Ascending aorta (tissue), 2 donors: ENCODE results near the gene TM4SF20. TPM values are rescaled to one million over a fixed set of nuclear protein-coding genes. Genes with fewer than 3 reads are reported as not detected.
"Not testable (repeated sequence)": the region's sequence is repeated elsewhere in the genome, so short reads cannot be mapped to it uniquely, and the experiment has no call there.

Experiments
- DNase-seq, 2 donors: peaks; one replicate each; pipeline ENCODE4 v3.0.0-alpha.2; 2019; ENCODE audit warnings: low spot score in 2 of 2
- H3K27ac ChIP-seq, 2 donors: fragments of 200-600 bp; sonication (generic); one replicate each; pipeline ENCODE4 v1.5.1; 2016 to 2017; ENCODE audit warnings: mild to moderate bottlenecking in 1 of 2
- H3K27me3 ChIP-seq: fragments of 200-600 bp; sonication (generic); one replicate; pipeline ENCODE4 v1.5.1; 2017
- H3K36me3 ChIP-seq, 2 donors: fragments of 200-600 bp; sonication (generic); one replicate each; pipeline ENCODE4 v1.5.1; 2016
- H3K4me1 ChIP-seq, 2 donors: fragments of 200-600 bp; sonication (generic); one replicate each; pipeline ENCODE4 v1.5.1; 2016 to 2017; ENCODE audit warnings: mild to moderate bottlenecking in 1 of 2
- H3K4me3 ChIP-seq, 2 donors: fragments of 200-600 bp; sonication (generic); one replicate each; pipeline ENCODE4 v1.5.1; 2016 to 2017; ENCODE audit warnings: mild to moderate bottlenecking in 1 of 2
- H3K9me3 ChIP-seq, 2 donors: fragments of 200-600 bp; sonication (generic); one replicate each; pipeline ENCODE4 v1.5.1; 2016
- intact Hi-C: fragments of 100-400 bp; cut with DNase I; formaldehyde crosslinking; loops from one replicate; pipeline ENCODE4 v1.15.1; 2023
- total RNA-seq: library from RNA; depleted of rRNA; stranded (reverse); fragments of >200 nt; gene quantifications from one replicate; pipeline ENCODE4 v1.1.0, GENCODE V29; 2016
- TF ChIP-seq, protein P1 (sequence below), 3 experiments: fragments of 200-600 bp in 2 of 3; fragments of 450-650 bp in 1 of 3; sonication (generic) in 2 of 3; IDR thresholded peaks; one replicate each; pipeline ENCODE4 v1.5.1; 2016 to 2019; ENCODE audit warnings: antibody characterized with exemption in 3 of 3, mild to moderate bottlenecking in 1 of 3, moderate library complexity in 1 of 3

Gene TM4SF20
- total RNA-seq, 1 donor from 2014 or later = not detected

DNA sequence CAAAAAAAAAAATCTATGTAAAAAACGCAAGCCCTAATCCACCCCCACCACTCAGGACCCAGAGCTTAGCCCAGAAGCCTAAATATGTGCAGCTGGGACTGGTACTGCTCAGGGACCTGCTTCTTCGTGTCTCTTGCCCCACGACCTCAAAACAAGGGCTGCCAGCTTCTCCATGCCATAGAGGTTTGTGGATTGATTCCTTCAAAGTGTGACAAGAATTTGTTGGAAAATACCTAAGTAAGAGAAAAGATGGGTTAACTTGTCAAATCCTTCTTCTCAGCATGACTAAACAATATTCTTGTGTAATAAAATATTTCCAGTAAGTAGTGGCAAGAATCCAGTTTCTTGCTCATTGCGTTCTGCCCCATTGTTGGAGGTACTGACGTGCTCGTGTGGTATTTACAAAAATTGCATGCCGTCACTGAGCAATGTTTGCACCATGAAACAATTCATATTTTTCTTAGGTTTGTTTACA is 9.5 kb upstream of the TM4SF20 start:
- H3K27ac ChIP-seq = no peak overlapping the region
- DNase-seq = peak in 1 of 2 donors; percentile 15
- H3K27me3 ChIP-seq = no peaks in the 10 kb centered on the region
- H3K36me3 ChIP-seq = no peaks in the 10 kb centered on the region
- no peaks in the 10 kb centered on the region for H3K9me3 ChIP-seq
- TF ChIP-seq, protein P1, sequence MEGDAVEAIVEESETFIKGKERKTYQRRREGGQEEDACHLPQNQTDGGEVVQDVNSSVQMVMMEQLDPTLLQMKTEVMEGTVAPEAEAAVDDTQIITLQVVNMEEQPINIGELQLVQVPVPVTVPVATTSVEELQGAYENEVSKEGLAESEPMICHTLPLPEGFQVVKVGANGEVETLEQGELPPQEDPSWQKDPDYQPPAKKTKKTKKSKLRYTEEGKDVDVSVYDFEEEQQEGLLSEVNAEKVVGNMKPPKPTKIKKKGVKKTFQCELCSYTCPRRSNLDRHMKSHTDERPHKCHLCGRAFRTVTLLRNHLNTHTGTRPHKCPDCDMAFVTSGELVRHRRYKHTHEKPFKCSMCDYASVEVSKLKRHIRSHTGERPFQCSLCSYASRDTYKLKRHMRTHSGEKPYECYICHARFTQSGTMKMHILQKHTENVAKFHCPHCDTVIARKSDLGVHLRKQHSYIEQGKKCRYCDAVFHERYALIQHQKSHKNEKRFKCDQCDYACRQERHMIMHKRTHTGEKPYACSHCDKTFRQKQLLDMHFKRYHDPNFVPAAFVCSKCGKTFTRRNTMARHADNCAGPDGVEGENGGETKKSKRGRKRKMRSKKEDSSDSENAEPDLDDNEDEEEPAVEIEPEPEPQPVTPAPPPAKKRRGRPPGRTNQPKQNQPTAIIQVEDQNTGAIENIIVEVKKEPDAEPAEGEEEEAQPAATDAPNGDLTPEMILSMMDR (IDR thresholded peaks at IDR 0.05) = no peak
- no peaks in the 10 kb centered on the region for H3K4me1 ChIP-seq
- intact Hi-C loops = no loop called here
- H3K4me3 ChIP-seq = no peak overlapping the region

DNA sequence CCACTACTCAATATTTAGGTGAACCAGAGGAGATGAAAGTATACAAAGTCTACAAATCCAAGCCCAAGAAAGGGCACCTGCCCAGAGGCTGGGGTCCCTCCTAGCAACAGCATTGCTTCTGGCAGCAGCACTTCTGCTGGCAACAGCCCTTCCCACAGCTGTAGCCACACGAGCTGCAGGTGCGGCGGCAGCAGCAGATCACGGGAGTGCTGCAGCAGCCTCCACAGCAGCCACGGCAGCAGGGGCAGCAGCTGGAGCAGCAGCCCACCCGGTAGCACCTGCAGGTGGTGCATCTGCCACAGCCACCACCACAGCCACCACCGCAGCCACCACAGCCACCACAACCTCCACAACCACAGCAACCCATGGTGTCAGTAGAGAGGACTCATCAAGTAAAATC is 8.5 kb upstream of the TM4SF20 start, which contains the start of gene SCYGR1:
Gene SCYGR1 (minus strand): TSS at position 367 of the 400 bp plus-strand sequence. CDS start 0 bp downstream, at position 367.
- H3K4me3 ChIP-seq, intact Hi-C loops, H3K36me3 ChIP-seq, H3K27me3 ChIP-seq, H3K9me3 ChIP-seq, H3K27ac ChIP-seq, H3K4me1 ChIP-seq: not testable (repeated sequence)
- peak in 1 of 2 donors; percentile 31 for DNase-seq

DNA sequence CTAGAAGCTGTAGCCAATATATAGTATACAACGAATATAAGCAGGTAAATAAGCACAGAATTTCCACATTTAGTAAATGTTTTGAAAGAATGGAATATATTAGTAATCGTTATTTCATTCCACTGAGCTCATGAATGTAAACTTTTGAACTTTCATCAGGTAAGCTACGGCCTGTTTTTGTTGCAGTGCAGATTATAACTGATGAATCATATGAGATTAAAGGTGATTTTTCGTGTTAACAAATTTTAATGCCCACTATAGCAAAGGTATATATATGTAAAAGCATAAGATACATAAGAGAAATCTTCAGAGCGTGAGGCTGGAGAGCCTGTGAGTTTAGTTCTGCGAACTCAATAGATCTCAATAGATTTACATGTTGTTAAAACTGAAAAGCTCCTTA is 7.5 kb upstream of the TM4SF20 start:
- TF ChIP-seq, protein P1 (IDR thresholded peaks at IDR 0.05) = no peak
- H3K27ac ChIP-seq = no peak overlapping the region
- intact Hi-C loops = no loop called here
- H3K9me3 ChIP-seq = no peaks in the 10 kb centered on the region
- no peak for DNase-seq
- H3K36me3 ChIP-seq = no peaks in the 10 kb centered on the region
- no peaks in the 10 kb centered on the region for H3K4me1 ChIP-seq
- no peak overlapping the region for H3K4me3 ChIP-seq
- H3K27me3 ChIP-seq = no peaks in the 10 kb centered on the region

DNA sequence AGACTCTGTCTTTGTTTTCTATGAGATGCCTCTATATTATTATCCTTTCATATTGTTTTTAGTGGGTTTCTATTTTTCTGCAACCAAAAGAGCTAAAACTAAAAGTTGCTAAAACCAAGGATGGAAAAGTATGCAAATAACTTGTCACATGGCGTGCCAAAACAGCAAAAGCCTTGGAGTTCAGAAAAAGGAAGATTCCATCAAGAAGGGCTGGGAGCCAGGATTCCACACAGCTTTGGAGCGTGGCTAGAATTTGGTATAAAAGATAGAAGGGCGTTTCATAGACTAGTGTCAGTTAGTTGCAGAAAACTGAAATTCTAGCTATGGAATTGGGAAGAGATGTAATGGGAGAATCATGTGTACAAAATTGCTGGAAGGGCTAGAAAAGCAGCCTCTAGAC is 4.6 kb upstream of the TM4SF20 start:
- Histone ChIP-seq H3K9me3 (no peaks in the 10 kb centered on the region), H3K4me3 (no peak overlapping the region), H3K27ac (no peak overlapping the region), H3K27me3 (no peaks in the 10 kb centered on the region), H3K4me1 (no peaks in the 10 kb centered on the region), H3K36me3 (no peaks in the 10 kb centered on the region)
- no peak for DNase-seq
- intact Hi-C loops = no loop called here
- TF ChIP-seq, protein P1 (IDR thresholded peaks at IDR 0.05) = no peak

DNA sequence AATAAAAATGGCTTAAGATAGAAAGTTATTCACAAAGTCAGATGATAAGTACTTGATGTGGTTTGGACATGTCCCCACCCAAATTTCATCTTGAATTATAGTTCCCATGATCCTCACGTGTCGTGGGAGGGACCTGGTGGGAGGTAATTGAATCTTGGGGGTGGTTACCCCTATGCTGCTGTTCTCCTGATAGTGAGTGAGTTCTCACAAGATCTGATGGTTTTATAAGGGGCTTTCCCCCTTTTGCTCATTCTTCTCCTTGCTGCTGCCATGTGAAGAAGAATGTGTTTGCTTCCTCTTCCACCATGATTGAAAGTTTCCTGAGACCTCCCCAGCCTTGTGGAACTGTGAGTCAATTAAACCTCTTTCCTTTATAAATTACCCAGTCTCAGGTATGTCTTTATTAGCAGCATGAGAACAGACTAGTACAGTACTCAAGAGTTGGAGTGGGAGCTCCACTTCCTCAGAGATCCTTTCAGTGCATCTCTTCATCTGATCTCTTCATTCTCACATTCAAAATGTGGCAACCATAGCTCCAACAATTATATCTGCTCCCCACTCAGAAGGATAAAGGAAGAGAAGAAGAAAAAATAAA is 3.2 kb upstream of the TM4SF20 start:
- H3K4me1 ChIP-seq, intact Hi-C loops, H3K4me3 ChIP-seq, H3K27ac ChIP-seq, H3K36me3 ChIP-seq, H3K27me3 ChIP-seq, H3K9me3 ChIP-seq, DNase-seq: not testable (repeated sequence)

DNA sequence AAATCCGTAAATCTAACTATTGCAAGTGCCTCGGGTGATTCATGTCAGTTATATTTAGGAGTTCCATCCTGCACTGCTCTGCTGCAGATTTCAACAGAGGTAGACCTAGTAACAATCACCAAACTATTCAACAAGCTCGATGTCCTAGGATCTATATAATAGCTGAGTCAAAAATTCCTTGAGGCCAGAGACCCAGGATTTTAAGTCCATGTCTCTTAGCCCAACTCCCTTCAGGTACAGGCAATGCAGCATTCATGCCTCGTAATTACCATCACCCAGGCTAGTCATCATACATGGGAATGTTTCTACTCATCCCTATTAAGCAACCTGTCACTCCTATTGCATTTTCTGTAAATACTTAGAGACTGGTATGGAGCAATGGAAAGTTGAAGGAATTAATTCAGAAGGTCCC is 729 bp downstream of the TM4SF20 start:
- TF ChIP-seq, protein P1 (IDR thresholded peaks at IDR 0.05) = no peak
- no peaks in the 10 kb centered on the region for H3K4me1 ChIP-seq
- intact Hi-C loops = no loop called here

More for the DNA sequence above, 729 bp downstream of the TM4SF20 start:
- no peak for DNase-seq
- no peaks in the 10 kb centered on the region for H3K27me3 ChIP-seq
- no peaks in the 10 kb centered on the region for H3K36me3 ChIP-seq
- no peak overlapping the region for H3K27ac ChIP-seq
- H3K9me3 ChIP-seq = no peaks in the 10 kb centered on the region
- no peak overlapping the region for H3K4me3 ChIP-seq
